ENCODE data around the gene ARL13B.
"Not testable (repeated sequence)": the region's sequence is repeated elsewhere in the genome, so short reads cannot be mapped to it uniquely, and the experiment has no call there.

ARL13B gene

DNA sequence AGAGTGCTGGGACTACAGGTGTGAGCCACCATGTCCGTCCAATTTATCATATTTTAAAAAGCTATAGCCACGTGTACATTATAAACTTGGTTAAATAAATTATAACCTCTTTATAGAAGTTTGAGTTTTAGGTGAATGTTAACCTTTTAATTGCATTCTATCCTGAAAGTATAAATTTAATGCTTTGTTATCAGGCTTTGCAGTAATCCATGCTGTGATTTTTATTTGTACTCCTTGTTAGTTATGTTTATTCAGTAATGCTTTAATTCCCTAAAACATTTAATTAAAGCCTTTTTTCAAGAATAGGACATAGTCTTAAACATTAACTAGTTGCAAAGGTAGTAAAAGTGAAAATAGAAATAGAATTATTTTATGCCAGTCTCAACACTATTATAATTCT is 11.7 kb downstream of the ARL13B start:
- DNase-seq (ENCODE audit: low read depth) = no peak
- H3K4me3 ChIP-seq (ENCODE audit: low read depth, low read length) = no peak overlapping the region

DNA sequence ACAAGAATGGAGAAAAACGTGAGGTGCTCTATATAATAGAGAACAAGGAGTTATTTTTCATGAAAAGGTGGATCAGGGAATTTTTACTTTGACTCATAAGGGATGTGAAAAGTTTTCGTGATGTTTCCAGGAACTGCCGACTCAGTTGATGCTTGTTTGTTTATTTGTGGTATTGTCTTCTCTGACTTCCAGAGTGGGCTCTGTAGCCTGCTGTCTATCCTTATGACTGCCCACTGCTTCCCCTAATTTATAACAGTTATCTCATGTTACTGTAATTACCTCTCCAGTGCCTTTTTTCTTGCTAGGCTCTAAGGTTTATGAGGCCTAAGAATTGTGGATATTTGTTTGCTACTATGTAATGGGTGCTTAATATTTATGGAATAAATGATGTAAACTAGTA is 12.3 kb downstream of the ARL13B start:
- H3K4me3 ChIP-seq (ENCODE audit: low read depth, low read length) = no peak overlapping the region
- DNase-seq (ENCODE audit: low read depth) = no peak

DNA sequence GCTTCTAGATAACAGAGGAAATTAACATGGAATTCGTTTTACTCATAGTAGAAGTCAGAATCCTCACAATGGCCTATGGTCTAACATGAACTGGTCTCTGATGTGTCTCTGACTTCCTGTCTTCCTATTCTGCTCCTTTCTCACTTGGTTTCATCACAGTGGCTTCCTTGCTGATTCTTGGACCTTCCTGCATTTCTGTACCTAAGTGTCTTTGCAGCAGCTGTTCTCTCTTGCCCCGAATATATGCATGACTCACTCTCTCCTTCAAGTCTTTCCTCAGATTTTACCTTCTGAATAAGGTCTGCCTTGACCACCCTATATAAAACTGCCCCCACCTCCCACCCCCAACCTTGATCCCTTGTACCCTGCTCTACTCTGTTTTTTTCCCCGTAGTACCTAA is 14.1 kb downstream of the ARL13B start:
- no peak for DNase-seq (ENCODE audit: low read depth)
- no peak overlapping the region for H3K4me3 ChIP-seq (ENCODE audit: low read depth, low read length)

DNA sequence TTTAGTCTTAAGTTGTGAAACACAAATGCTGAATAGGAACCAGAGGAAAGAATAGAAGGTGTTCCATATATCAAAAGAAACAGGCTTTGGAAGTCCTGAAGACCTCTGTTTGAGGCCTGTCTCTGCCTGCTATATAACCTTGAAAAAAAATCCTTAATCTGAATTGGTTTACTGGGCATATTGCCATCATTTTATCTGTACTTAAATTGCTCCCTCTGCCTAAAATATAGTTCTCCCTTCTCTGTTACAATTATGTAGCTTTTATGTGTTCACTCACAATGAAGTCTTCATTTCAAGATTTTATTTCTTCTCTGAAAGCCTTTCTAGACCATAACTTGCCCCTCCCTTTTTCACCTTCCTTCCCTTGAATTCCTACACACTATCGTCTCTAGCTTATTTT is 21.2 kb downstream of the ARL13B start:
- no peak for DNase-seq (ENCODE audit: low read depth)
- H3K4me3 ChIP-seq (ENCODE audit: low read depth, low read length) = no peak overlapping the region

DNA sequence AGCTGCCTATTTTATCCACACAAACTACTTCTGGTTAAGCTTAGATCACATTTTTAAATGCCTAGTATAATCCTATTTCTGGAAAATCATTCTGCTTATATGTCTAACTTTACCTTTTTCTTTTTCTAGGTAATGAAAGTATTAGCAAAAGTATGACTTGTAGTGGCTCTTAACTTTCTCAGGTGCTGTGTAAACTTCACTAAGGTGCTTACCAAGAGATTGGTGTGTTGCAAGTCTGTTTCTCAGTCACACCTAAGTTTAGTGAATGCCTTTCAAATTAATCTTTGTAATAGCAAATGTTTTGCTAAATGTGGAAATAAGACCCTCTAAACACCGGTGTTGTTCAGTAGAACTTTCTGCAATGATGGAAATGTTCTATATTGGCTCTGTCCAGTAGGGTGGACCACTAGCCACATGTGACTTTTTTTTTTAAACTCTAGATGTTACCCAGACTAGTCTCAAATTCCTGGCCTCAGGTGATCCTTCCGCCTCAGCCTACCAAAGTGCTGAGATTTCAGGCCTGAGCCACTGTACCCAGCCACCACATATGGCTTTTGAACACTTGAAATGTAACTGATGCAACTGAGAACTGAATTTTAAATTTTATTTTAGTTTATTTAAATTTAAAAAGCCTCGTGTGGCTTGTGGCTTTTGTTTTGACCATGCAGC is 22.0 kb downstream of the ARL13B start:
- H3K4me3 ChIP-seq (ENCODE audit: low read depth, low read length) = no peak overlapping the region
- no peak for DNase-seq (ENCODE audit: low read depth)

DNA sequence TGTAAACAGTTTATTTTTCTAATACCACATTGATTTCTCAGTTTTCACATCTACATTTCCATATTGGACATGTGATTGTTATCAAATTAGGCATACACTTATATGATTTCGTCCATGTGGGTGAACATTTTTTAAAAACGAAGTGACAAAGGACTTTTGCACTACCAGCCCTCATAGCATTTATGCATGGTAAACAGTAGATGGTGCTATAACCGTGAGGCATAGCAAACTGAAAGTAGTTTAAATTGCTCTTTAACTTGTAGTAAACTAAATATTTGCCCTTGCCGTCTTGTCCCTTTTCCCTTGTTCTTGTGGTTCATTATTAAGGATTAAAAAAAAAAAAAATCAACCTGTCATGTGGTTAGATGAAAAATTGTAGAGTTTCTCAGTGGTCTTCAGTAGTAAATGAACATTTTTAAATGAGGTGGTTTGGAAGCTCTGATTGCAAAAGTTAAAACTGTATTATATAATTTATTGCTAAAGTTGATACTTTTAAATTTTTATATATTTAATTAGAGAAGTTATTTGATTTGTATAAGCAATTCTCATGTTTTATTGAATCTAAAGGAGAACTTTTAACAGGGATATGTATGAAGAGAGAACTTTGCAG is 24.5 kb downstream of the ARL13B start:
- DNase-seq (ENCODE audit: low read depth) = no peak
- no peak overlapping the region for H3K4me3 ChIP-seq (ENCODE audit: low read depth, low read length)

DNA sequence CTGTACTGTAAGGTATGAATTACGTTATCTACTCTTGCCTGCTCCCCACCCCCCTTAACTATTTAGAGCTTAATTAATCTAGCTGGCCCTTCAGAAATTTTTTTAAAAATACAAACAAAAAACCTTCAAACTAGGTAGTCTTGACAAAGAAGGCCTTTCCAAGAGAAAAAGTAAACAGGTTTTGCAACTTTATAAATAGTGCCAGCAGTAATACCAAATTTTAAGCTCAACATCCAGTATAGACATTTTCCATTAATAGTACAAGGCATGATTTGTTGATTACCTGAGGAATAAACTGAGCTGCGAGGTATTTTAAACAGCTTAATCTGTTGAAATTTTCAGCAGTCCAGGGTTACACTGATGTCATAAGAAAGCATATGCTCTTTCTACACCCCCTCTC is 28.3 kb downstream of the ARL13B start:
- DNase-seq (ENCODE audit: low read depth) = no peak
- H3K4me3 ChIP-seq (ENCODE audit: low read depth, low read length) = no peak overlapping the region

DNA sequence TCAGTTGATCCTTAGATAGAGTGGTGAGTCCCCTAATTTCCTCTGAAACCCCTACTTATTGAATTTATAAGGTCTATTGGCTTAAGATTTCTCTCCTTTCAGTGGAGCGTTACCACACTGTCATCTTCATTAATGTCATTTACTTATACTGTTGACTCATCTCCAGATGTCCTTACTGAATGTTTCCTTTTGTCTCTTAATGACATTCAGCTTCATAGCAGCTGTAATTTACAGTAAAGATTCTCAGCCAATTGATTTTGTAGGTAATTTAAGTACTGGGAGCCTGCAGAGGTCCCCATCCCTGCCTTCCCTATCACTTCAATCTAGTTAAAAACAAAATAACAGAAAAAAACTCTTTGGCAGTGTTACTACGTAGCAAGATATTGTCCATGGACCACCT is 29.7 kb downstream of the ARL13B start:
- no peak overlapping the region for H3K4me3 ChIP-seq (ENCODE audit: low read depth, low read length)
- DNase-seq (ENCODE audit: low read depth) = no peak

DNA sequence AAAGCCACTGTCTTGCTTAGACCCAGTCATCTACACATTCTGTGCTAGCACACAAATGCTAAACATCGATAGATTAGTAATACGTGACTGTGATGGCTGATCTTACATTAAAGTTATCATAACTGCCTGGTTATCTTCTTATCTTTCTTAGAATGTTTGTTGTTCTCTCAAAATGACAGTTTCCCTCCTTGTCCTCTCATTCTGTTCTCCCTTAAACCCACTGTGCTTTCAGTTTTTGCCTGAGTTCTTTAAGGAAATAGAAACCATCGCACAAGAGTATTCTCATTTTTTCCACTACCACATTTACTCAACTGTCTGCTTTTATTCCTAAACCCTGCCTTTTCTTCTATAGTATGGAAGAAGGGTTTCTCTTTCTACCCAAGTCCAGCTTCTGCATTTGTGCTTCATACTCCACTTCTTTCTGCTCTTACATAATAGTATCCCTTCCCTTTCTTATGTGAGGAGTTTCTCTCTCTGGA is 31.3 kb downstream of the ARL13B start:
- H3K4me3 ChIP-seq (ENCODE audit: low read depth, low read length) = no peak overlapping the region
- DNase-seq (ENCODE audit: low read depth) = no peak

DNA sequence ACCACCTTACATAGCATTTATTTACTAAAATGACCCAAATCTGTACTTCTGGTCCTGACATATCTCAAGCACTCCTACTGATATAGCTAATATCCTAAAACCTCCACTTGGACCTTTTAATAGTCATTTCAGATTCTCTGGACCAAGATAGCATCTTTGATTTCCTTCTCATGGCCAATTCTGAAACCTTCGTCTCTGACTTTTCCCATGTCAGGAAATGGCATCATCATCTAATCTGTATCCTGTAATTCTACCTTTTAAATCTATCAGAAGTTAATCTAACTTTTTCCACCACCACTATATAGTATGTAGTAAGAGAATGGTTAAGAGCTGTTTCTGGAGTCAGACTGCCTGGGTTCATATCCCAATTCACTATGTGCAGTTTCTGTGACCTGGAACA is 32.2 kb downstream of the ARL13B start:
- no peak for DNase-seq (ENCODE audit: low read depth)
- H3K4me3 ChIP-seq (ENCODE audit: low read depth, low read length) = no peak overlapping the region

DNA sequence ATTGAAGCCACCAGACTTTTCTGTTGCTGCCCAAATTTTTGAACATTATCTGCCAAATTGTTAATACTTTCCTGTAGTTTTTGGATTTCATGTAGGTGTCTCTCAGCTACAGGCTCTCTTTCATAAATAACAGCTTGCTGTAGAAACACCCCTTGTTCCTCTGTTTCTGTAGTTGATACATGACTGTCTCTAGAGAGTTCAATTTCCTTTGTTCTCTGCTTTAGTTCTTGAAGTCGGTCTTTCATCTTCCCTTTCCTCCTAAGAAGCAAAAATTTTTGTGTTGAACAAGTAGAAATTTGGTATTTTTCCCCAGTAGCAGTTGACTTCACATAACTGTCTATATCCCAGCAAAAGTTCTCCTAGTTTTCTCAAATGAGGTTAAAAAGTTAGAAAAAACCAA is 35.1 kb downstream of the ARL13B start:
- no peak overlapping the region for H3K4me3 ChIP-seq (ENCODE audit: low read depth, low read length)
- DNase-seq (ENCODE audit: low read depth) = no peak

DNA sequence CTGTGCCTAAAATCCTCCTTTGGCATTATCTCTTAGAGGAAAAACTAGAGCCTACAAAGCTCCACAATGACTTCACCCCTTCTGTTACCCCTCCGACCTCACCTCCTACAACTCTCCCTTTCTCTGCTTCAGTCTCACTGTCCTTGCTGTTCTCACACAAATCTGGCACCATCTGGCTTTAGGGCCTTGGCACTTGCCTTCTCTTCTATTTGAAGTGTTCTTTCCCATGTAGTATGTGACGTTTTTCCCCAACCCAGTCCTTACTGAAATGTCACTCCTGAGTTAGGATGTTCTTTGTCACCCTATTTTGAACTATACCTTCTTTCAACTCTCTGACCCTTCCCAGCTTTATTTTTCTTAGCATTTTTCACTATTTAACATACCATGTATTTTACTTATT is 39.7 kb downstream of the ARL13B start:
- DNase-seq (ENCODE audit: low read depth) = no peak
- H3K4me3 ChIP-seq (ENCODE audit: low read depth, low read length) = no peak overlapping the region

DNA sequence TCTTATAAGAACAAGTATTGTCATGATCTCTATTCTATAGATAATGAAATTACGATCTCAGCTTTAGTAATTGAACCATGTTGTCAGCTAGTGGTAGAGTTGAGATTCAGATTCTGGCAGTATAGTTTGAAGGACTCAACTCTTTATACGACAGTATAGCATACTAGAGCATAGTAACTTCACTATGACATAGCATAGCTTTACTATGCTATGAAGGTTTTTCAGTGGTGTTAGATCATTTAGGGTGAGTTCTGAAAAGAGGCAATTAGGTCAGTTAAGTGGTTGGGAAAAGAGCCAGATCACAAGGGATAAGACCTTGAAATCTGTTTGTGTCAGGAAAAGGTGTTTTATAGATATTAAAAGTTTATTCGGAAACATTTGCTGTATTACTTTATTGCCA is 40.3 kb downstream of the ARL13B start:
- no peak overlapping the region for H3K4me3 ChIP-seq (ENCODE audit: low read depth, low read length)
- DNase-seq (ENCODE audit: low read depth) = no peak

DNA sequence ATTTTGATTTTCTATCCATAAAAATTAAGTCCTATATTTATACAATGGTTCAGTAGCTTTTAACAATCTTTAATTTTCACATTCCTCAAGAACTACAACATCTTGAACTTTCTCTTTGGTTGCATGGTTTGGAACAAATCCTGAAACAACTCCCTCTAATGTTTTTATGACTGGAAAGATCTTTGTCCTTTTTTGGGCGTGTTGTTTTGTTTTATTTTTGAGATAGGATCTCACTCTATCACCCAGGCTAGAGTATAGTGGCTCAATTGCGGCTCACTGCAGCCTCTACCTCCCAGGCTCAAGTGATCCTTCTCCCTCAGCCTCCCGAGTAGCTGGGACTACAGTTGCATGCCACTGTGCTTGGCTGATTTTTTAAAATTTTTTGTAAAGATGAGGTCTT is 44.4 kb downstream of the ARL13B start:
- H3K4me3 ChIP-seq (ENCODE audit: low read depth, low read length) = no peak overlapping the region
- peak; percentile 13 for DNase-seq (ENCODE audit: low read depth)

DNA sequence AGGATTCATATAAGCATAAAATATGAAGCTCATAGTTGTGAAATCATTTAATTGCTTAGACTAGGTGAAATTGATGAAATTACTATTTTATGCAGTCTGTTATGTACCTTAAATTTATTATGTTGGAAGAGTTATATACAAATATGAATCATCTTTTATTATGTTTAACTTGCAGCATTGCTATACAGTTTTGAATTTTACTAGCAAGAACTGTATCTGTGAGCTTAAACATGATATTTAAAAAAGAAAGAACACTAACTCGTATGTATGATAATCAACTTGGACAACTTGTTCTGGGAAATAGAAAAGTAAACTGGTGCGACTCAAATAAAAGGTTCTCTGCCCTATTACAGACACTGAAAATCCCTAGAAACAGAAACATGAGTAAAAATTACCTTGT is 46.7 kb downstream of the ARL13B start:
- DNase-seq (ENCODE audit: low read depth) = no peak
- H3K4me3 ChIP-seq (ENCODE audit: low read depth, low read length) = no peak overlapping the region

DNA sequence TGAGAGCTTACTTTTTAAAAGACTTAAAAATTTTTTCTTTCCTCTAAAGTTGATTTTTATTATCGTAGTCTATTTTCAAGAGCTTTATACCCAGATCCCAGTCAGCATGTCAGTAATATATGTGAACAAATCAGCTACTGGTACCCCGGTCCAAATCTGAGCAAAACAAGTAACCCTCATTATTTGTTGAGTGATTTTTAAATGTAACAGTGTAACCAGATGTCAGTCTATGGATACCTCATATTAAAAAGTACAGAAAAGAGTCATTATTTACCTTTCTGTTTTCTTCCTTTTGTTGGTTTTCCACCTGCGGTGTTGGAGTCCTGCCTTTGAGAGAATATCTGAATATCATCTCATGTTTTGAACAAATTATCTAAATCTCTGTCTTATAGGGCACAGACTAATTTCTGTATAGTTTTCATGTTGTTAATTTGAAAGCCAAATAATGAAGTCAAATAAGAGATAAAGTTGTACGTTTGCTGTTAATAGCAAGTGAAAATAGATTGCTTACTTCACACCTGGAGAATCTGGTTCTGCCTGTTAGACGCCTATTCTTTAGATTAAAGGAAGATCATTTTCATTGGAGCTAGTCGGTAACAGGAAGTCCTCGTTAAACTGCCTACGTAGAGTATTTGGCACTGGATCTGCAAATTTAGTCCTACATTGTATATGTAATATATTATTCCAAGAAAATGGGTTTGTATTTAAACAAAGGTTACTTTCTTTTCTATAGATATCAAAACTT is 48.3 kb downstream of the ARL13B start, which contains the start of gene STX19:
Gene STX19, minus strand, starts transcription at position 505 of the 745 bp plus-strand sequence. CDS start 13,328 bp downstream, outside the sequence.
- DNase-seq (ENCODE audit: low read depth) = no peak
- H3K4me3 ChIP-seq (ENCODE audit: low read depth, low read length) = no peak within 1 kb of the TSS

DNA sequence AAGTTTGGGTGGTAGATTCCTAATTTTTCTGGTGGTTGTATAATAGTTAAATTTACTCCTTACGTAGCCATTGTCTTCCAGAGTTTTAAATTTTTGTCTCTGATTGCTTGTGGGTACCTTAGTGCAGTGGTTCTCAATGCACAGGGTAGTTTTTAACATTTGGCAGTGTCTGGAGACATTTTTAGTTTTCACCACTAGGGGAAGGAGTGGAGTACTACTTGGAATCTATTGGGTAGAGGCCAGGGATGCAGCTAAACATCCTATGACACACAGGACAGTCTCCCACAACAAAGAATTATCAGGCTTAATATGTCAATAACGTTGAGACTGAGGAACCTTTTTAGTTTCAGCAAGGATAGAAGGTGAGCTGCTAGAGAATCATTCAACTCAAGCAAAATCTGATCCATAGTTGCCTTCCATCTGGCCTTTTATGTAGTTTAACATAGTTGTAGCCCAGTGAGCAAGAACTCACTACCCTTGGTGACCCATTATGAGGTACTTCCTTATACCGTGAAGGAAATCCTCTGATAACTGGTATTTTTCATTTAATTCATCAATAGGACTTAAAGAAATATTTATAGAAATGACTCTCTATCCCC is 57.1 kb downstream of the ARL13B start:
- peak; percentile 6 for DNase-seq (ENCODE audit: low read depth)
- H3K4me3 ChIP-seq (ENCODE audit: low read depth, low read length) = no peak overlapping the region

DNA sequence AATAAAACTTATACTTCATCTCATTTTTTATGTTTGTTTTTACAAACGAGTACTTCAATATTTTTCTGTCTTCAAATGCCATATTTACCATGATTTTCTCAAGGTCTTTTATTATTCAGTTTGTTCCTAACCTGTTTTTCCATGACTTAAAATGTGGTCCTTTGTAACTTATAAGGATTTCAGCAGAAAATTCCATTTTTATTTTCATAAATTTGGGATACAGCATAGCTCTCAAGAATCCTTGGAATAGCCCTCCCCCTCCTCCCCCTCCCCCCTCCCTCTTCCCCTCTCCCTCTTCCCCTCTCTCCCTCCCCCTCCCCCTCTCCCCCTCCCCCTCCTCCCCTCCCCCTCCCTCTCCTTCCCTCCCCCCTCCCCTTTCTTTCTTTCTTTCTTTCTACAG is 63.3 kb downstream of the ARL13B start:
- DNase-seq (ENCODE audit: low read depth) = no peak
- H3K4me3 ChIP-seq (ENCODE audit: low read depth, low read length) = no peak overlapping the region

DNA sequence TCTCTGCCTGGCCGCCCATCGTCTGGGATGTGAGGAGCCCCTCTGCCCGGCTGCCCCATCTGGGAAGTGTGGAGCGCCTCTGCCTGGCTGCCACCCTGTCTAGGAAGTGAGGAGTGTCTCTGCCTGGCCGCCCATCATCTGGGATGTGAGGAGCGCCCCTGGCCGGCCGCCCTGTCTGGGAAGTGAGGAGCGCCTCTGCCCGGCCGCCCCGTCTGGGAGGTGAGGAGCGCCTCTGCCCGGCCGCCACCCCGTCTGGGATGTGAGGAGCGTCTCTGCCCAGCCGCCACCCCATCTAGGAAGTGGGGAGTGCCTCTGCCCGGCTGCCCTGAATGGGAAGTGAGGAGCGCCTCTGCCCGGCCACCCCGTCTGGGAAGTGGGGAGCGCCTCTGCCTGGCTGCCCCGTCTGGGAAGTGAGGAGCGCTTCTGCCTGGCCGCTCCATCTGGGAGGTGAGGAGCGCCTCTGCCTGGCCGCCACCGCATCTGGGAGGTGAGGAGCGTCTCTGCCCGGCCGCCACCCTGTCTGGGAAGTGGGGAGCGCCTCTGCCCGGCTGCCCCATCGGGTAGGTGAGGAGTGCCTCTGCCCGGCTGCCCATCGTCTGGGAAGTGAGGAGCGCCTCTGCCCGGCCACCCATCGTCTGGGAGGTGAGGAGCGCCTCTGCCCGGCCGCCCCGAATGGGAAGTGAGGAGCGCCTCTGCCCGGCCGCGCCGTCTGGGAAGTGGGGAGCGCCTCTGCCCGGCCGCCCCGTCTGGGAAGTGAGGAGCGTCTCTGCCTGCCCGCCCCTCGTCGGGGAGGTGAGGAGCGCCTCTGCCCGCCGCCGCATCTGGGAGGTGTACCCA is 64.4 kb downstream of the ARL13B start:
- DNase-seq (ENCODE audit: low read depth); H3K4me3 ChIP-seq (ENCODE audit: low read depth, low read length): not testable (repeated sequence)

Measured in skeletal muscle cell (primary cell).